Astrocyte of the hippocampus (primary cell): ENCODE measurements around the gene CKM.
"Not testable (repeated sequence)": the region's sequence is repeated elsewhere in the genome, so short reads cannot be mapped to it uniquely, and the experiment has no call there.

Experiments used
- DNase-seq: peaks from one replicate; pipeline ENCODE4 v3.0.0; 2011; ENCODE audit warnings: low read depth, low spot score

Gene CKM

GRCh38 chr19:45321848-45322247 is 827 bp downstream of the CKM start:
- DNase-seq: no peak

GRCh38 chr19:45320997-45321775 is 1.5 kb downstream of the CKM start:
- no peak for DNase-seq

GRCh38 chr19:45315304-45315703 is 7.4 kb downstream of the CKM start:
- no peak for DNase-seq

- DNase-seq: no peak
Measured at GRCh38 chr19:45314708-45315245, 7.9 kb downstream of the CKM start.

DNA sequence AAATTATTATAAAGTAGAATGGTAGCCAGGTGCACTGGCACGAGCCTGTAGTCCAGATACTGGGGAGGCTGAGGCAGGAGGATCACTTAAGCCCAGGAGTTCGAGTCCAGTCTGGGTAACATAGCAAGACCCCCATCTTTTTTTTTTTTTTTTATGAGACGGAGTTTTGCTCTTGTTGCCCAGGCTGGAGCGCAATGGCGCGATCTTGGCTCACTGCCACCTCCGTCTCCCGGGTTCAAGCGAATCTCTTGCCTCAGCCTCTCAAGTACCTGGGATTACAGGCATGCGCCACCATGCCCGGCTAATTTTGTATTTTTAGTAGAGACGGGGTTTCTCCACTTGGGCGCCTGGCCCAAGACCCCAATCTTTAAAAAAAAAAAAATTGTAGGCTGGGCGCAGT is 10.4 kb downstream of the CKM start:
- not testable (repeated sequence) for DNase-seq

- DNase-seq: no peak
Measured at GRCh38 chr19:45311621-45312020, 11.1 kb downstream of the CKM start.

GRCh38 chr19:45309322-45309721 is 13.4 kb downstream of the CKM start:
- not testable (repeated sequence) for DNase-seq

- DNase-seq: no peak
Measured at GRCh38 chr19:45307361-45307760, 15.3 kb downstream of the CKM start.

DNA sequence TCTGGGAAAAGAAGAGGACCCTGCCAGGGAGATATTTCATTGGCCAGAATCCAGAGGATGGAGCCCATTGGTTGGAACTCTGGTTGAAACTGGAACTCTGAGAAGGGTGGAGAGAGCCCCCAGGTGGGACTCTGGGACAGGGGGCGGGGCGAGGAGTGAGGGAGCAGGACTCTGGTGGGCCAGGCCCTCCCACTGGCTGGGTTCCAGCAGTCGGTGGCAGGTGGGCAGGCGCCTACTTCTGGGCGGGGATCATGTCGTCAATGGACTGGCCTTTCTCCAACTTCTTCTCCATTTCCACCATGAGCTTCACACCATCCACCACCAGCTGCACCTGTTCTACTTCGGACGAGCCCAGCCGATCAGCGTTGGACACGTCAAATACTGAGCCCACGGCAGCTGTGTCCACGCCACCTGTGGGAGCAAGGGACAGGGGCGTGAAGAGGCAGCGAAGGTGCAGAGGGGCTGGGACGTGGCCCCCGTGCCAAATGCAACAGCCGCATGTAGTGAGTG is 16.1 kb downstream of the CKM start:
- DNase-seq: no peak

DNA sequence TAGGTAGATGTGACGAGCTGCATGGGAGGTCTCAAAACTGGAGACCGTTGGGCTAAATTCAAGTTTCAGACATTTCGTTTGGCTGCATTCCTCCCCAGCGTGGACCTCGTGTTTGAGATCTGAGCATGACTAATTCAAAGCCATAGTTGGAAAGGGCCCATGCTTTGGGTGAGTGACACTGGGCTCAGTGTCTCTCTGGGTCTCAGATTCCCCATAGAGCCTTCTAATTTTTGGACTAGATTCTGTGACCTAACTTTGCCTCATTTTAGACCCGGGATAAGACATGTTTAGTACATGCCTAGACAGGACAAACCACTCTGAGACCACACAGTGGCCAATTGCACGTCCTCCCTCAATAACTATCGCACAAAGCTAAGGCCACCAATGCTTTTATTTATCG is 16.6 kb downstream of the CKM start:
- no peak for DNase-seq

DNA sequence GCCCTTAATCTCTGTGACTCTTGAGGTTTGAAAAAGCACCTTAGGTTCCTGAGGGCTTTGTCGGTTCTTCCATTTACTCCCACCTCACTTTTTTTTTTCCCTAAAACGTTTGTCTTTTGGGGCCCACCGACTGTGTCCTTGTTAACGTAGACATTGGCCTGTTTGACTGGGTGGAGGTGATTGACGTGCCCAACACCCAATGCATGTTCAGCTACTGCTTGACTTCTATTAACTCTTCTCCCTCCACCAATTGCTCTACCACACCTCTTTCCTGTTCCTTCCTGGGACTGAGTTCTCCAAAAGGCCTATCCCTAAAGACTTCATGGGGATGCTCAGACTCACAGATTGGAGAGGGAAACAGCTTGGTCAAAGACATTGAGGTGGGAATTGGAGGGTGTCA is 17.3 kb downstream of the CKM start:
- DNase-seq: no peak

DNA sequence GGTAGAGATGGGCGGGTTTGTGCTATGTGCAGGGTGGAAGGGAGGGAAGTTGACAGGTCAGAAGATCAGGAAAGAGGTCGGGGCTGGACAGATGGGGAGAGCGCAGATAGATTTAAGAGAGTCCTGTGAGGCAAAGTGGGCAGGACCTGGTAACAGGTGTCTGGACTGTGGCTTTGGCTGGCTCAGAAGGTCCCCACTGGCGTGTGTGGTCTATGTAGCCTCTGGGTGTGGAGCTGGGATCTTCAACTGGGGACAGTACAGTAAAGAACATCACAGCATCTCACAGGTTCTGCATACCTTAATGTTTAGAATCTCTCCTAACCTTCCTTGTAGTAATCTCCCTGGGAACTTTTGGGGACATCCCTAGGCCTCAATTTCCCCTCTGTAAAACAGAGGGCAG is 17.7 kb downstream of the CKM start:
- no peak for DNase-seq

DNA sequence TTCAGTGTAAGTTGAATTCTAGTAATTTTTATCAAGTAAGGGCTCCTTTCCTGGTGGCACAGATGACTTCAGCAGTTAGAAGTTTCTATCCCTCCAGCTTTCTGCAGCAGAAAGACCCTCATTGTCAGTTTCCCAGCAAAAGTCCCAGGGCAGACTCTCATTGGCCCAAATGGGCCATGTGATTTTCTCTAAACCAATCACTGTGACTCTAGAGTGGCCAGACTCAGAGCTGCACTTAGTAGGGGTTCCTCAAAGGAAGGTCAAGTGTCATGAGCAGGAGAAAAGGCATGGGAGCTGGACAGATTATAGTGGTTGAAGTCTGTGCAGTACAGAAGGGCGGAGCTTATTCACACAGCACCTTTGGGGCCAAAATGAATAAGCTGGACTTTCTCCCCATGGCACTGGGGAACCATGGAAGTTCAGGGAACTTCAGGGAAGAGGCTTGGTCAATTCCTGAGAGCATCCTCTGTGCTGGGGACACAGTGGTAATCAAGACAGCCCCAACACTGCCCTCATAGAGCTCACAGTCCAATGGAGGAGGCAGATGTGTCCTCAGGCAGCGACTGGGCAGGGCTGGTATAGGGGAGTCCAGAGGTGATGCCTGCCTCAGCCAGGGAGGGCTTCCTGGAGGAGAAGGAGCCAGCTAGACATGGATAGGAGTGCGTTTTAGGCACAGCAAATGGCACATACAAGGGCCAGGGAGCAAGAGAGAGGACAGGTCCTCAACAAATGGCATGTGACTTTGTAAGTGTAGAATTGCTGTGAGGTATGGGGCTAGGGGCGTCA is 18.3 kb downstream of the CKM start:
- DNase-seq: no peak

DNA sequence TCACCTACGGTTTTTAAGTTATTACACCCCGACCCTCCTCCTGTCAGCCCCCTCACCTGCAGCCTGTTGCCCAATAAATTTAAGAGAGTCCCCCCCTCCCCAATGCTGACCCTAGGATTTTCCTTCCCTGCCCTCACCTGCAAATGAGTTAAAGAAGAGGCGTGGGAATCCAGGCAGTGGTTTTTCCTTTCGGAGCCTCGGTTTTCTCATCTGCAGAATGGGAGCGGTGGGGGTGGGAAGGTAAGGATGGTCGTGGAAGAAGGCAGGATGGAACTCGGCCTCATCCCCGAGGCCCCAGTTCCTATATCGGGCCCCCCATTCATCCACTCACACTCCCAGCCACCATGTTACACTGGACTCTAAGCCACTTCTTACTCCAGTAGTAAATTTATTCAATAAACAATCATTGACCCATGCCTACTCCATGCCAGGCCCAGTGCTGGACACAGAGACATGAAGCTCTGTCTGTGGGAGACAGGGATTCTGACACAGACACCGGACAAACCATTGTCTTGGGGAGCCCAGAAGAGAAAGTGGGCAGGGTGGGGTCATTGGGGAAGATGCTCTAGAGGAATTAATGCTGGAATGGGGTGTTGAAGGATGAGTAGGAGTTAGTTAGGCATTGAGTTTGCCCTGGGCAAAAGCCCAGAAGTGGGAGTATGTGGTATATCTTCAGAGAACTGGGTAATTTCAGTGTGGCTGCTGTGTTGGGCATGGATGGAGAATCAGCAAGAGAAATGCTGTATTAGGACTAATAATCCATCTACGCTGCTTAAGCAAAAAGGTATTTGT is 19.2 kb downstream of the CKM start:
- no peak for DNase-seq

- no peak for DNase-seq
Measured at GRCh38 chr19:45302416-45302815, 20.3 kb downstream of the CKM start.

DNA sequence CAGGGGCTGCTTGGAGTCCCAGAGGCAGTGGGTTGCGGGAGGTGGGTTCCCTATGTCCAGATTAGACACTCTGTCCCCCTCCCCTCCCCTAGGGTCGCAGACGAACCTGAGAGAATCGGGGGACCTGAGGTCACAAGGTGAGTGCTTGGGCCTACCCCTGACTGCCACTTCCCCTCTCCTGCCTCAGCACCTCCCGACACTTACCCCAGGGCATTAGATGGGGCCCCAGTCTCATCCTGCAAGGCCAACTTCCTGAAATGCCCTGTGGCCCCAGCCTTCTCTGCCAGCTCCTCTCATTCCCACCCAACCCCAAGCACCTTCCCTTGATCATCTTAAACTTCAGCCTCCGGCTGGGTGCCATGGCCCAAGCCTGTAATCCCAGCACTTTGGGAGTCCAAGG is 23.0 kb downstream of the CKM start:
- no peak for DNase-seq

GRCh38 chr19:45298264-45298663 is 24.4 kb downstream of the CKM start:
- DNase-seq: no peak

GRCh38 chr19:45297674-45298073 is 25.0 kb downstream of the CKM start:
- no peak for DNase-seq

DNA sequence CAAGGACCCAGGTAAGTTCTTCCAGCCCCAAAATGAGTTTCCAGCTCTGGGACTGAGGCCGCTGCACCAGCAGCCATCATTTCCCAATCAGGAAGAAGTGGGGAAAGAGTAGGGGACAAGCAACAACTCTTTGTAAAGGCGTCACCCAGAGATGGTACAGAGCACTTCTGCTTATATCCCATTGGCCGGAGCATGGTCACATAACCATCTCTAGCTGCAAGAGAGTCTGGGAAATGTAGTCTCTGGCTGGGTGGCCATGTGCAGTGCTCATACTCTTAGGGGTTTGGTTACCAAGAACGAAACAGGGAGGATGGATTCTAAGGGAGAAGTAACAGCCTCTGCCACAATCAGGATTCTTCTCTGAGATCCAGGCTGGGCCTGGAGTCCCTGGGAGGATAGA is 26.3 kb downstream of the CKM start:
- no peak for DNase-seq

DNA sequence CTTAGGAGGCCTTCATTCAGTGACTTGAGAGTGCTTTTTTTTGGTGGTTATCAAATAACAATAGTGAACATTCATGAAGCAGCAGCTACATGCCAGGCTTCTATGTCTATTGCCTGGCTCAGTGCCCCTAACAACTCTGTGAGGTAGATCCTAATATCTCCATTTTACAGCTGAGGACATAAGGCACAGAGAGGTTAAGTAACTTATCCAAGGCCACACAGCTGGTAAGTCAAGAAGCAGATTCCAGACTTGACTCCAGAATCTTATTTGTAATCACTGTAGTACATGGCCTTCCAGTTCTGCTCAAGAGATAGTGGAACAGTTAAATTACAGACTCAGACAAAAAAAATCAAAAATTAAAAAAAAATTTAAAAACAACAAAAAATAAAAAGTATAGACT is 26.8 kb downstream of the CKM start:
- DNase-seq: no peak

- DNase-seq: no peak
Measured at GRCh38 chr19:45294291-45295029, 28.2 kb downstream of the CKM start.
